A673 (cell line): ENCODE data around the gene NPHP4. TPM values are rescaled to one million over a fixed set of nuclear protein-coding genes. Genes with fewer than 3 reads are reported as not detected.

Experiments
- BruUV-seq: library from RNA; stranded (reverse); fragments of 400-500 nt; replicated peaks from 2 replicates; lab custom pipeline; 2021; lab: Mats Ljungman, UMichigan
- CTCF ChIA-PET: fragments of 300-600 bp; sonication (Branson Sonifier 250); formaldehyde crosslinking; loops from one replicate; lab custom pipeline; 2022; ENCODE audit warnings: antibody characterized with exemption; lab: Charles Lee
- POLR2A ChIA-PET: fragments of 300-600 bp; sonication (Branson Sonifier 250); formaldehyde crosslinking; loops from one replicate; lab custom pipeline; 2022; ENCODE audit warnings: antibody characterized with exemption; ENCODE audit not compliant: low non-redundant PET; lab: Charles Lee
- DNase-seq: peaks from one replicate; pipeline ENCODE4 v3.0.0-alpha.2; 2015; ENCODE audit warnings: low spot score
- H3K27ac ChIP-seq: fragments of 200-600 bp; sonication (generic); 2 replicates; pipeline ENCODE4 v1.5.1; 2016; ENCODE audit warnings: mixed run types, low read depth, mild to moderate bottlenecking, mixed read lengths, antibody characterized with exemption, low read length; ENCODE audit not compliant: poor library complexity, severe bottlenecking
- H3K27me3 ChIP-seq: fragments of 200-600 bp; sonication (generic); replicated peaks from 2 replicates; pipeline ENCODE4 v1.6.1; 2017; ENCODE audit warnings: mixed run types, low read depth, mild to moderate bottlenecking, mixed read lengths, antibody characterized with exemption, low read length; ENCODE audit not compliant: insufficient read depth, poor library complexity
- H3K36me3 ChIP-seq: fragments of 200-600 bp; sonication (generic); 2 replicates; pipeline ENCODE4 v1.6.1; 2016; ENCODE audit warnings: mixed run types, mild to moderate bottlenecking, mixed read lengths, antibody characterized with exemption, low read length; ENCODE audit not compliant: insufficient read depth, poor library complexity, severe bottlenecking
- H3K4me1 ChIP-seq: fragments of 200-600 bp; sonication (generic); 2 replicates; pipeline ENCODE4 v1.6.1; 2017; ENCODE audit warnings: mixed run types, mild to moderate bottlenecking, mixed read lengths, antibody characterized with exemption, low read length; ENCODE audit not compliant: insufficient read depth, poor library complexity, severe bottlenecking
- H3K4me3 ChIP-seq: fragments of 200-600 bp; sonication (generic); 2 replicates; pipeline ENCODE4 v1.5.1; 2016; ENCODE audit warnings: low read depth, mixed run types, mild to moderate bottlenecking, mixed read lengths, low read length; ENCODE audit not compliant: poor library complexity, severe bottlenecking
- H3K9me3 ChIP-seq: fragments of 200-600 bp; sonication (generic); 2 replicates; pipeline ENCODE4 v1.6.1; 2016; ENCODE audit warnings: mixed run types, low read depth, mild to moderate bottlenecking, mixed read lengths, antibody characterized with exemption, low read length; ENCODE audit not compliant: poor library complexity, severe bottlenecking
- EZH2 ChIP-seq: fragments of 200-600 bp; sonication (generic); IDR thresholded peaks from 2 replicates; pipeline ENCODE4 v1.6.1; 2017; ENCODE audit warnings: borderline replicate concordance, low read depth, mild to moderate bottlenecking, mixed read lengths, antibody characterized with exemption, low read length; ENCODE audit not compliant: poor library complexity, severe bottlenecking
- intact Hi-C: fragments of 100-400 bp; cut with micrococcal nuclease; formaldehyde crosslinking; loops from one replicate; pipeline ENCODE4 v1.10.0; 2022; ENCODE audit not compliant: unreplicated experiment
- total RNA-seq: library from RNA; stranded (reverse); gene quantifications from 2 replicates; pipeline ENCODE4 v1.2.3, GENCODE V29; 2021
- TF ChIP-seq, protein P1 (sequence below): fragments of 300-800, 200-600 bp; sonication (generic); conservative IDR thresholded peaks from 2 replicates; pipeline ENCODE4 v1.5.1; 2017; ENCODE audit warnings: low read depth, mild to moderate bottlenecking, antibody characterized with exemption, low read length, moderate library complexity, mixed read lengths

NPHP4 gene
- total RNA-seq, 1 experiment from 2014 or later = 27.6 TPM

DNA sequence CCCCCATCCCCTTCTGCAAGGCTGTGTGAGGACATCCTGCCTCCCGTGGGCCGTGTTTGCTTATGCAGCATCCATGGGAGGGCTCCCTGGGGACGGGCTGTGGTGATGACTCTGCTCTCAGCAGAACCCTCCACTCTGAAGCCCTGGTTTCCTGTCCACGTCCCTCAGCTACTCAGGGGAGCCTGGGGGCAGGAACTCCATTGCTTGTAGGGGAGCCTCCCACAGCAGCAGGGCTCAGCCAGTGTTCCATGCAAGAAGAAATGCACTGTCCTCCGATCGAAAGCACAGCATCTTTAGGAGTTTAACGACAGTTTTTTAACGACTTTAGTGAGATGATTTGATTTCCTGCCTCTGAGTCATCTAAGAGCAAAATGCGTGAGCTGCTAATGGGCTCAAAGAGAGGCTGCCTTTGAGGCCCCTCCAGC, 45.1 kb upstream of the NPHP4 start:
- peak; percentile 90 for DNase-seq
- ChIA-PET POLR2A (no interaction called here), CTCF (interaction anchor here (0.6 kb wide), 1 partner anchor 1731 kb away, joined by 3 read pairs; no protein-coding TSS in a partner anchor)
- H3K4me1 ChIP-seq = peaks cover 20% of the 10 kb centered on the region
- H3K36me3 ChIP-seq = no peaks in the 10 kb centered on the region
- H3K4me3 ChIP-seq = no peak overlapping the region
- no peak overlapping the region for H3K27ac ChIP-seq
- peaks cover 7% of the 10 kb centered on the region for H3K27me3 ChIP-seq
- H3K9me3 ChIP-seq = no peaks in the 10 kb centered on the region
- intact Hi-C loops = no loop called here
- no TSS peak for BruUV-seq
- TF ChIP-seq, protein P1, sequence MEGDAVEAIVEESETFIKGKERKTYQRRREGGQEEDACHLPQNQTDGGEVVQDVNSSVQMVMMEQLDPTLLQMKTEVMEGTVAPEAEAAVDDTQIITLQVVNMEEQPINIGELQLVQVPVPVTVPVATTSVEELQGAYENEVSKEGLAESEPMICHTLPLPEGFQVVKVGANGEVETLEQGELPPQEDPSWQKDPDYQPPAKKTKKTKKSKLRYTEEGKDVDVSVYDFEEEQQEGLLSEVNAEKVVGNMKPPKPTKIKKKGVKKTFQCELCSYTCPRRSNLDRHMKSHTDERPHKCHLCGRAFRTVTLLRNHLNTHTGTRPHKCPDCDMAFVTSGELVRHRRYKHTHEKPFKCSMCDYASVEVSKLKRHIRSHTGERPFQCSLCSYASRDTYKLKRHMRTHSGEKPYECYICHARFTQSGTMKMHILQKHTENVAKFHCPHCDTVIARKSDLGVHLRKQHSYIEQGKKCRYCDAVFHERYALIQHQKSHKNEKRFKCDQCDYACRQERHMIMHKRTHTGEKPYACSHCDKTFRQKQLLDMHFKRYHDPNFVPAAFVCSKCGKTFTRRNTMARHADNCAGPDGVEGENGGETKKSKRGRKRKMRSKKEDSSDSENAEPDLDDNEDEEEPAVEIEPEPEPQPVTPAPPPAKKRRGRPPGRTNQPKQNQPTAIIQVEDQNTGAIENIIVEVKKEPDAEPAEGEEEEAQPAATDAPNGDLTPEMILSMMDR = no peak
- TF ChIP-seq EZH2 = no peak

GRCh38 chr1:6035719-6036118, 43.5 kb upstream of the NPHP4 start:
- POLR2A ChIA-PET = no interaction called here
- Histone ChIP-seq H3K27ac (no peak overlapping the region), H3K36me3 (no peaks in the 10 kb centered on the region), H3K9me3 (no peaks in the 10 kb centered on the region), H3K4me1 (peaks cover 20% of the 10 kb centered on the region), H3K27me3 (peaks cover 7% of the 10 kb centered on the region), H3K4me3 (no peak overlapping the region)
- BruUV-seq = no TSS peak
- CTCF ChIA-PET = no interaction called here
- TF ChIP-seq EZH2 = no peak
- TF ChIP-seq, protein P1 = peak; percentile 35; the same call in 1 of the 2 replicates
- intact Hi-C loops = no loop called here
- no peak for DNase-seq

DNA sequence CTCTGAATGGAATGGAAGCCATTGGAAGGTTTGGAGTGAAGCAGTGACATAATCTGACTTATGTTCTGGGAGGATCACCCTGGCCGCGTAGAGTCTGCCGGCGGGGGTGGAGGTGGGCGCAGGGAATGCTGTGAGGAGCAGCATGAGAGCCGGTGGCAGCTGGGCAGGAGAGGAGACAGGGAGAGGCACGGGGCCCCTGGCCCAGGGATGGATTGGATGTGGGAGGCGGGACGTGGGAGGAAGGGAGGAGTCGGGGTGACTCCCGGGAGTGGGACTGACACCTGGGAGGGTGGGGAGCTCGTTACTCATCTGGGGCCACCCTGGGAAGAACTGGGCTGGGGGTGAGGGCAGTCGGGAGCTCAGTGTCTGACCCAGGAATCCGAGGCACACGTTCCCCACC, 43.1 kb upstream of the NPHP4 start:
- CTCF ChIA-PET = no interaction called here
- no peak for TF ChIP-seq EZH2
- TF ChIP-seq, protein P1 = no peak
- BruUV-seq = no TSS peak
- POLR2A ChIA-PET = no interaction called here
- H3K4me3 ChIP-seq = no peak overlapping the region
- DNase-seq = no peak
- no peak overlapping the region for H3K27ac ChIP-seq
- H3K4me1 ChIP-seq = peaks cover 20% of the 10 kb centered on the region
- H3K36me3 ChIP-seq = no peaks in the 10 kb centered on the region
- H3K9me3 ChIP-seq = no peaks in the 10 kb centered on the region
- intact Hi-C loops = no loop called here
- peaks cover 7% of the 10 kb centered on the region for H3K27me3 ChIP-seq
